Parathyroid adenoma (tissue), 2 donors: ENCODE data around the gene SPOCK2.

Experiments used
- H2AFZ ChIP-seq: fragments of 300-600 bp; sonication (generic); one replicate; pipeline ENCODE4 v1.7.0; 2017; ENCODE audit warnings: antibody characterized with exemption, mild to moderate bottlenecking
- H3K27ac ChIP-seq: fragments of 300-600 bp; sonication (generic); one replicate; pipeline ENCODE4 v1.7.0; 2017
- H3K27me3 ChIP-seq: fragments of 300-600 bp; sonication (generic); one replicate; pipeline ENCODE4 v1.7.0; 2017; ENCODE audit warnings: low read length; ENCODE audit not compliant: control insufficient read depth, insufficient read depth
- H3K36me3 ChIP-seq: fragments of 300-600 bp; sonication (generic); one replicate; pipeline ENCODE4 v1.7.0; 2017; ENCODE audit warnings: low read length; ENCODE audit not compliant: control insufficient read depth, insufficient read depth
- H3K4me1 ChIP-seq: fragments of 300-600 bp; sonication (generic); one replicate; pipeline ENCODE4 v1.7.0; 2017; ENCODE audit warnings: control low read depth
- H3K4me2 ChIP-seq: fragments of 300-600 bp; sonication (generic); one replicate; pipeline ENCODE4 v1.7.0; 2017; ENCODE audit warnings: low read length
- H3K4me3 ChIP-seq: fragments of 300-600 bp; sonication (generic); one replicate; pipeline ENCODE4 v1.7.0; 2017; ENCODE audit warnings: low read depth, low read length
- H3K79me2 ChIP-seq: fragments of 300-600 bp; sonication (generic); one replicate; pipeline ENCODE4 v1.7.0; 2017; ENCODE audit warnings: control low read depth
- H3K9ac ChIP-seq: fragments of 300-600 bp; sonication (generic); one replicate; pipeline ENCODE4 v1.7.0; 2017; ENCODE audit warnings: mild to moderate bottlenecking
- H3K9me3 ChIP-seq: fragments of 300-600 bp; sonication (generic); one replicate; pipeline ENCODE4 v1.7.0; 2017; ENCODE audit warnings: low read length; ENCODE audit not compliant: control insufficient read depth
- CTCF ChIP-seq: fragments of 300-600 bp; sonication (generic); IDR thresholded peaks from one replicate; pipeline ENCODE4 v1.7.0; 2017; ENCODE audit warnings: antibody characterized with exemption, mild to moderate bottlenecking
- donor health status: primary hyperparathyroidism.

The SPOCK2 gene

GRCh38 chr10:72072639-72073038 lies 15.7 kb downstream of the SPOCK2 start:
- no peak for TF ChIP-seq CTCF
- Histone ChIP-seq H3K27ac (no peak overlapping the region), H3K36me3 (no peaks in the 10 kb centered on the region), H3K9me3 (no peaks in the 10 kb centered on the region), H3K27me3 (no peaks in the 10 kb centered on the region), H3K9ac (no peak overlapping the region), H2AFZ (no peak overlapping the region), H3K4me1 (no peaks in the 10 kb centered on the region), H3K79me2 (no peaks in the 10 kb centered on the region), H3K4me3 (no peak overlapping the region), H3K4me2 (no peak overlapping the region)

GRCh38 chr10:72072046-72072445 lies 16.3 kb downstream of the SPOCK2 start:
- no peak overlapping the region for H3K4me2 ChIP-seq
- no peak for TF ChIP-seq CTCF
- no peaks in the 10 kb centered on the region for H3K36me3 ChIP-seq
- H3K27ac ChIP-seq = no peak overlapping the region
- H3K9me3 ChIP-seq = no peaks in the 10 kb centered on the region
- H3K79me2 ChIP-seq = no peaks in the 10 kb centered on the region
- H3K4me3 ChIP-seq = no peak overlapping the region
- no peak overlapping the region for H2AFZ ChIP-seq
- H3K9ac ChIP-seq = no peak overlapping the region
- H3K27me3 ChIP-seq = no peaks in the 10 kb centered on the region
- no peaks in the 10 kb centered on the region for H3K4me1 ChIP-seq

DNA sequence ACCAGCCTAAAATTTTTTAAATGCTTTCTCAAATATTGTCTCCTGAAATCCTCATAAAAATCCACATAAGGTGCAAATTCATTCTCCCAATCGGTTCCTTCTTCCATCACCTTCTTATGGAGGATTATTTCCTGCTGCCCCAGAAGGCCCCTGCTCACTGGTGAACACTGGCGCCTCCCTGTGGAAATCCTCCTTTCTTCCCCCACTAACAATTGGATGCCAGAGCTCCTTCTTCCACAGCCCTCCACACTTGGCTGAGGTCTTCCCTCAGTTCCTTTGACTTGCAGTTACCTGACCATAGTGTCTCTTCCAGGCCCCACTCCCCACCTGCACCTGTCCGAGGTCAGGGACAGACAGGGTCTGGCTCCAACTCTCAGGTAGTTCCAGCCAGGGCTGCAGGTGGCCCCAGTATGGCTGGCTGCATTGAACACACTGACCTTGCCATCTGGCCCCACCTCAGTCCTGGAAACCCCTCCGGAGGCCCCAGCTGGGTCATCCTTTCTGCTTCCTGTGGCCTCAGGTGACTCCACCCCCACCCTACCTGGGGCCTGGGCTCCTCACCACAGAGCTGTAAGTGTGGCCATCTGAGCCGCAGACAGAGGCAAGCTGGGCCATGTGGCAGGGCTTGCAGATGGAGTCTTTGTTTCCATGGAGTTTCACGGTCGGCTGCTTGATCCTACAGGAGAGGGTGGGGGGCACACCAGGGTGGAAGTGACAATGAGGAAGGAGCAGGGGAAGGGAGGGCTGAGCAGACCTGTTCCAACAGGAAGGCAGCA lies 18.4 kb downstream of the SPOCK2 start:
- Histone ChIP-seq H3K9me3 (no peaks in the 10 kb centered on the region), H3K4me1 (no peaks in the 10 kb centered on the region), H3K79me2 (no peaks in the 10 kb centered on the region), H3K4me3 (no peak overlapping the region), H3K9ac (no peak overlapping the region), H3K27ac (no peak overlapping the region), H2AFZ (no peak overlapping the region), H3K4me2 (no peak overlapping the region), H3K36me3 (no peaks in the 10 kb centered on the region), H3K27me3 (no peaks in the 10 kb centered on the region)
- no peak for TF ChIP-seq CTCF

DNA sequence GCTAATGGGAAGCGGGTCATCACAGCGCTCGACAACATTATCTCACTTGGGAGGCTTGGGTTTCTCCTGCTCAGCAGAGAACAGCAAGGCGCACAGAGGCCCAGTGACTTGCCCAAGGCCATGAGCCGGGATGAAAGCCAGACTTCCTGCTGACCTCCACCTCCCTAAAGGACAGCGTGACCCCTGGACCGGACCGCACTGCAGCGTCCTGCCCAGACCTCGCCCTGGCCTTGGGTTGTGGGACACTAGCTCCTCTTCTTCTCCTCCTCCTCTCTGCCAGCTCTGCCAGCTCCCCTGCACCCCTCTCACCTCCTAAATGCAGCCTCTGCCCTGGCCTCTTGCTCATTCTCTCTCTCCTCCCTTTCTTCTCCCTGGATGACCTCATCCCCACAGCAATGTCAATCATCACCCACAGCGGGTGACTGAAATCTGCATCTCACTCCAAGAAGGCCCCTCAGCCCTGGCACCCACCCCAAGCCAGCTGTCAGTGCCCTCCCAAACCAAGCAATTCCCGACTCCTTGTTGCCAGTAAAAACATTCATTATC lies 19.4 kb downstream of the SPOCK2 start:
- no peaks in the 10 kb centered on the region for H3K36me3 ChIP-seq
- no peak for TF ChIP-seq CTCF
- no peak overlapping the region for H2AFZ ChIP-seq
- H3K27ac ChIP-seq = no peak overlapping the region
- no peaks in the 10 kb centered on the region for H3K79me2 ChIP-seq
- no peak overlapping the region for H3K4me2 ChIP-seq
- no peaks in the 10 kb centered on the region for H3K9me3 ChIP-seq
- no peaks in the 10 kb centered on the region for H3K4me1 ChIP-seq
- no peak overlapping the region for H3K4me3 ChIP-seq
- no peaks in the 10 kb centered on the region for H3K27me3 ChIP-seq
- H3K9ac ChIP-seq = no peak overlapping the region
